Globus pallidus (tissue), 1 donor: ENCODE data around the gene OSBPL2.
A peak's percentile ranks its signal among the peaks of the same experiment; 100 is the strongest.

Experiments
- DNase-seq: peaks from one replicate; pipeline ENCODE4 v3.0.0-alpha.2; 2015; ENCODE audit warnings: low spot score

OSBPL2 gene

DNA sequence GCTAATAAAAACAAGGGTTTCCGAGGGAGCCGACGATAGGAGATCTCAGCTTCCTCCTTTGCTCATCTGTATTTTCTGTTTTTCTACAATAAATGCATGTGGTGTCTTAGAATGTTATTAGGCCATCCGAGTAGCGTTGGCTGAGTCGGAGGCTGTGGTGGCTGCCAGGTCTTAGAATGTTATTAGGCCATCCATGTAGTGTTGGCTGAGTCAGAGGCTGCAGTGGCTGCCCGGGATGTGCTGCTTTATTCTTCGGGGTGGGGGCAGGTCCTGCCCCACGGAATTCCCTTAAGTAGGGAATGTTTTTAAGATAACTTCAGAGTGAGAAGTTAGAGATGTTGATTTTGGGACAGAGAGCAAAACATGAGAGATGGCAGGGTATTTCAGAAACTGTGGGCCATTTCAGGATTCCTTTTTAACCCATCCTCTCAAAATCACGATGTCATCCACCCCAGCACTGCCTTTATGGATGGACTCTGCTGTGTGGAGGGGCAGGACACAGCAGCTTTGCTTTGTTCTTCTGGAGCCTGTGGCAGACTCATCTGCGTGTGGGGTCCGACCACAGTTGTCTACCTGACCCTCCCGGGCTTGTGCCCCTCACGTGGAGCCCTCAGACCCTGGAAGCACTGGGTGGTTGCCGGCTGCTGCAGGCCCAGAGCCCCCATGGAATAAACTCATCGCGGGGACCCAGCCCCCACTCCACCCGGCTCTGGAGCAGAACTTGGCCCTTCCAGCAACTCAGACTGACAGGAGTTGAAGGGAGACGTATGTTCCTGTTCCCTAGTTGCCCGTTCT is 20.4 kb downstream of the OSBPL2 start:
- DNase-seq, result no peak

DNA sequence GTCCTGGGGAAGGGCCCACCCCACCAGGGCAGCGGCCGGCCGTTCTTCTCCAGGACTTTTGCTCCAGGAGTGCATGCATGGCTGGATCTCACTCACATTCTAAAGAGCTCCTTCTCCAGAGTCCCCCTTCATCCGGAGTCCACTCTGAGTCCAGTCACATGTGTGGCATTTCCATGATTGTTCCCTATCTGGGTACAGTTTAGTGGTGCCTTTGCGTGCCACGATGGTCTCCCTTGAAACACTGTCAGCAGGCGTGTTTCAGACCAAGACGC is 20.9 kb downstream of the OSBPL2 start:
- no peak for DNase-seq

DNA sequence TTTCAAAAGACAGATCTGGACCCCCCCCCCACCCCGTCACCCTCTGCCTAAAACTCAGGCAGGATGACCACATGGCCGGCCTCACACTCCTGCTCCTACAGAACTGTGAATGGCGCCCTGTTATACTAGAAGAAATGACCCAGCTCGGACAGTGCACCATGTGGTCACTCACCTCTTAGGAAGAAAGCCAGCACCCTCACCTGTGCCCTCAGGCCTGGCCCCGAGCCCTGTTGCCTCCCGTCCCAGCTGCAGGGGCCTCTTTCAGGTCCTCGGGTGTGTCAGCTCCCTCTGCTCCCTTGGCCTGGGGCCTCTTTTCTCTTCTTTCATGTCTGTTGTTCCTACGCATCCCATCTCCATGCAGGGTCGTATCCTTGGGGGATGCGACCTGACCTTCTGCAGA is 23.7 kb downstream of the OSBPL2 start:
- DNase-seq, result no peak

DNA sequence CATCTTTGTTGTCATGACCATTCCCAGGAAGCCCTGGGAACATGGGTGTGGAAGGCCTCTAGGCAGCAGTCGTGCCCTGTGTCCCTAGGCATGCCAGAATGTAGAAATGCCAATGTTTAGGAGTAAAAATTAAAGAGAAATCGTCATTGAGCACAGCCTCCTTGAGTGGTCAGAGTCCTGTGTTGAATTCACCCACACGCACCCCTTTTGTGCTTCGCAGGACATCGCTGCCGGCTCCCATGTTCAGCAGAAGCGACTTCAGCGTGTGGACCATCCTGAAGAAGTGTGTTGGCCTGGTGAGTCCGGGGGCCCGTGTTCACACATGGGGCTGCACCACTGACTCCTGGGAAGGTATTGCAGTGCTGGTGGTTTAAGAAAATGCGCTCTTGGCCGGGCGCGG is 25.1 kb downstream of the OSBPL2 start:
- no peak for DNase-seq

DNA sequence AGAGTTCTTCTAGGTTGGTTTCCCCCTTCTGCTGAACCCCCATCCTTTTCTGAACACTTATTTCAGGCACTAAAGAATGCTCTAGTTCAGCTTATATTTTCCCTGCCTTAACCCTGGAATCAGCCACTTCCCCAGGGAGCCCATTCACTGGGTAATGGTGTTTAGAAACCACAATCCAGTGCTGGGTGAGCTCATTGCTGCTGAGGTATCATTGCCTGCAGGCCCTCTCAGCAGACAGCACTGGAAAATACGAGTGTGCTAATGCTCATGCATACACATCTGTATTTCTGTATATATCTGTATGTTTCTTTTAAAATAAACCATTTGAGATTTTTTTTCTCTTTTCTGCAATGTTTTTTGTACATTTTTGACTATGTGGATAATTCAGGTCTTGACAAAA is 27.0 kb downstream of the OSBPL2 start:
- DNase-seq, result no peak

DNA sequence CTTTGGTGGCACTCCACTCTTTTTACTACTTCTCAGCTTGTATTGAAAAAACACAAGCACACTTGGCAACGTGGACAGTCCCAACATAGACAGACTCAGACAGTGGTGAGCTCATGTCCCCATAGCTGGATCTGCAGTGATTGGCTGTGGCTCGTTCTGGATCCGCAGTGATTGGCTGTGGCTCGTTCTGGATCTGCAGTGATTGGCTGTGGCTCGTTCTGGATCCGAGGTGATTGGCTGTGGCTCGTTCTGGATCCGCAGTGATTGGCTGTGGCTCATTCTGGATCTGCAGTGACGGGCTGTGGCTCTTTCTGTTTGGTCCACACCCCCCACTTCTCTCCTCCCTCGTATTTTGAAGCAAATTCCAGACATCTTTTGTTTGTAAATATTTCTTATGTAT is 28.0 kb downstream of the OSBPL2 start:
- DNase-seq, result no peak

DNA sequence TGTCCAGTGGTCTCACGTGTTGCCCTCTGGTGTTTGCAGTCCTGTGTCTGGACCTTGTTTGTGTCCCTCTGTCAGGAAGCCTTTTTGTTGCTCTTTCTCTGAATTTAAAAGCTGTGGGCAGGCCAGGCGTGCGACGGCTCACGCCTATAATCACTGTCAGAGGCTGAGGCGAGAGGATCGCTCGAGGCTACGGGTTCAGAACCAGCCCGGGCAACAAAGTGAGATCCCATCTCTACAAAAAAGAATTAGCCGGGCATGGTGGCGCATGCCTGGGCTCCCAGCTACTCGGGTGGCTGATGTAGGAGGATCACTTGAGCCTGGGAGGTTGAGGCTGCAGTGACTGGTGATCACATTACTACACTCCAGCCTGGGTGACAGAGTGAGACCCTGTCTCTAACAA is 28.5 kb downstream of the OSBPL2 start:
- DNase-seq, result no peak

DNA sequence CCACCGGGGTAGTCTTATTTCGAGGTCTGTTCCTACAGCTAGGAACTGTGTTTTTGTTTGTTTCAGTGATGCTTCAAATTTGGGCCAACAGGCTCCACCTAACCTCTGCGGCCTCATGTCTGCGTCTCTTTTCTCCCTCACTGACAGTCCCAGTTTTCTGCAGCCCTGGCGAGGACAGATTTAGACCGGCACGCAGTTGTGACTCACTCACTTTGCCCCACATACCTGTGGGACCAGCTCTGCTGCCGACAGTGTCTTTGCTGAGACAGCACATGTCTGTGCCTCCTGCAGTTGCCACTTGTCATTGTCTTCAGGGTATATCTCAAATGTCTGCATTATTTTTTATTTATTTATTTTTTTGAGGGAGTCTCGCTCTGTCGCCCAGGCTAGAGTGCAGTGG is 29.2 kb downstream of the OSBPL2 start:
- no peak for DNase-seq

DNA sequence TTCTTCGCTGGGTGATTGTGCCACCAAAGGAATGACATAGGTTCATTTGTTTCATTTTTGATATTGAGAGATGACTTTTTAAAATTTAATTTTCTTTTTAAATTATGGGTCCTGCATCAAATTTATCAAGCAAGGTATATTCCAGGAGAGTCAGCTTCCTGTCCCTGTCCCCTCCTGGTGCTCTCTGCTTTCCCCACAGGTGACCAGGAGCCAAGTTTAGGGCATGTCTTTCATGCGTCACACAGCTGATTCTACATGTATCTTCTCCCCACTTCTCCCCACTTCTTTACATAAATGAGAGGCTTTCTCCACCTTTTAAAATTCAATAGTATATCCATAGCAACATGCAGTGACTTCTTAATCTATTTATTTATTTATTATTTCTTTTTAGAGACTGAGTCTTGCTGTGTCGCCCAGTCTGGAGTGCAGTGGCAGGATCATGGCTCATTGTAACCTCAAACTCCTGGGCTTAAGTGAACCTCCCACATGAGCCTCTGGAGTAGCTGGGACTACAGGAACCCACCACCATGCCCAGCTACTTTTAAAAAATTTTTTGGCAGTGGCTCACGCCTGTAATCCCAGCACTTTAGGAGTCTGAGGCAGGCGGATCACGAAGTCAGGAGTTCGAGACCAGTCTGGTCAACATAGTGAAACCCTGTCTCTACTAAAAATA is 30.0 kb downstream of the OSBPL2 start:
- no peak for DNase-seq

DNA sequence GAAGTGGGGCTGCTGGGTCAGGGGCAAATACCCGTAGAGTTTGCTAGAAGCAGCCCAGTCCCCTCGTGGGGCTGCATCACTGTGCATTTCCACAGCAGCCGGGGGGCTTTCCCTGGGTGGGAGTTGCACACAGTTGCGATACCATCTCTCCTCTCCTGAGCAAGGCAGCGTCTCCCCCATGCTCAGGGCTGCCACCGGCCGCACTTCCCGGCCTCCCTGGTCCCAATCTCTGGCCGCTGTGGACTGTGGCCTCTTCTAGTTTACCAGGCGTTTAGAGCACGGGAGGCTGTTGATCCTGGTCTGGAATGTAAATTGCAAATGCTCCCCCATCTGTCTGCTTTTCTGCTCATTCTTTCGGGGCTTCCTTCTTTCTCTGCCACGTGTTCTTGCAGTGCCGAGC is 31.1 kb downstream of the OSBPL2 start:
- no peak for DNase-seq

DNA sequence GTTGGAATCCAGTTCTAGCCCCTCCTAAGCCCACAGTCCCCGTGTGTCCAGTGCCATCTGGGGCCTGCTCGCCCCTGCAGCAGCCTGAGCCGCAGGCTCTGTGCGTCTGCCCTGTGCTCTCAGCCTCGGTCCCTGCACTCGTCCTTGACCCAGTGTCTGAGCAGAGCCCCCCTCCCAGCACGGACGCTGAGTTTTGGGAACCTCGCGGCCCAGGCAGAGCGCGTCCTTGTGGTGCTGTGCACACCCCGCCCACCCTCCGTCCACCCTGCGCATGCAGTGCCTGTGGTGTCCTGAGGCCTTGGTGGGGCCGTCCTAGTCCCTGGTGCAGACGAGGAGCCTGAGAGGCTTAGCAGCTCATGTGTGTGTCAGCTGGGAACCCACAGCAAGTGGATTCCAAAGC is 31.6 kb downstream of the OSBPL2 start:
- DNase-seq, result no peak

DNA sequence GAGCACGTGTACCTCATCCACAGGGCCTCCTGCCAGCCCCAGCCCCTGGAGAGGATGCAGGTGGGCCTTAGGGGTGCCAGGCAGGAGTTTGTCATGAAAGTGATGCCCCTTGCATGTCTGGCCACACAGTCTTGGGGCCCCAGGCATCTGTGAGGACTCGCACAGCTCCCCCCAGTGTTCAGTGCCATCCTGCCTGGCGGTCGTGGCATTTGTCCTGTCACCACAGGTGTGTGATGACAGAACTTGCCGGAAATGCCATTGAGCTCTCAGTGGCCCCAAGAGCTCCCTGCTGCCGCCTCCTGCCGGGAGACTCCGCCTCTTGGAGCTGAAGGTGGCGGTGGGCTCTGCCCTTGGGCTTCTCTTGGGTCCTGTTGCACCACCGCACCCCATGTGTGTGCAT is 33.9 kb downstream of the OSBPL2 start:
- DNase-seq, result no peak

DNA sequence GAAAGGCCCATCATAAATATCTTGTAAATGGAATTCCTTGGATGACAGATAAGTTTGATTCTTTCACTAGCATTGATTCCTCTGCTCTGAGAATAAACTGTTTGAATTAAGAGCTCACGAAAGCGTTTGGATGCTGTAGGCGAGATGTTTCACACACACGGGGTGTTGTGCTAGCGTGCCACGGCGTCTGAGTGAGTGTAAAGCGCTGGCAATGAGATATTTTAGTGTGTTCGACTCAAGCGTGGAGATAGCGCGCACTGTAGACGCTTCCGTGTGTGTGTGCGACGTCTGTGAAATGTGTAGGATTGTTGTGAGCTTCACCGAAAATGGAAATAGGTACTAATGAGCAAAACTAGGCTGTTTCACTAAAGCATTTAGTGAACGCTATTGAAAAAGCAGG is 35.1 kb downstream of the OSBPL2 start:
- DNase-seq, result no peak

DNA sequence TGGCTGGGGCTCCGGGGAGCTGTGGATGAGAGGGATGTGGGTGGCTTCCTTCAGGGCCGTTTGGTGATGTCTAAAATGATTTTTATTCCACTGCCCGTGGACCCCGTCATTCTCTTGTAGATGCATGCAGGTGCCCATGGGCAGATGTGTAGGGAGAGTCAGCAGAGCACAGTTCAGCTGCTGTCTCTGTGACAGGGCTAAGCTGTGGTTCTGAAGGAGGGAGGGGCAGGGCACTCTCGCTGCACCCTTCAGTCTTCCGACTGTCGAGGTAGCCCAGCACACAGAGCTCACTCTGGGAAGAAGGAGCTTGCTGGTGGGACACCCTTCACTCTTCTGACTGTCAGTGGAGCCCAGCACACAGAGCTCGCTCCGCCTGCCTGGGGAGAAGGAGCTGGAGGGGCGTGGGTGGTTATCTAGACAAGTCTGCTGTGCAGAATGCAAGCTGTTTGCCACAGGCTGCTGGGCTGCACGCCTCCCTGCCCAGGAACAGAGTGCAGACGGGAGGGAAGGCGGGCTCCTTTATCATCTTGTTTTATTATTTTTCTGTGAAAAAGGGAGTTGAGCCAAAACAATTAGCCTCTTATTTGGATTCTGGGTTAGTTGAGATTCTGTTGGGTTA is 36.1 kb downstream of the OSBPL2 start:
- no peak for DNase-seq

DNA sequence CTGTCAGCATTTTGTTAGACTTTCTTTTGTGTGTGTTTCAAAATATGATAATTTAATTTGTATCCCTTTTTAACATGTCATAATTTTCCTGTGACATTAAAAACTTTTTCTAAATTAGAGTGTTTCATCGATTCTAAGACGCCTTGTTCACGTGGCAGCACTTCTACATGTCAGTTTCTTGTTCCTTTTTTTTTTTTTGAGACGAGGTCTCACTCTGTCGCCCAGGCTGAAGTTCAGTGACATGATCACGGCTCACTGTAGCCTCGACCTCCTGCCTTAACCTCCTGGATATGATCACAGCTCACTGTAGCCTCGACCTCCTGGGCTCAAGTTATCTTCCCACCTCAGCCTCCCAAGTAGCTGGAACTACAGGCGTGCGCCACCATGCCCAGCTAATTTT is 36.9 kb downstream of the OSBPL2 start:
- DNase-seq, result no peak

DNA sequence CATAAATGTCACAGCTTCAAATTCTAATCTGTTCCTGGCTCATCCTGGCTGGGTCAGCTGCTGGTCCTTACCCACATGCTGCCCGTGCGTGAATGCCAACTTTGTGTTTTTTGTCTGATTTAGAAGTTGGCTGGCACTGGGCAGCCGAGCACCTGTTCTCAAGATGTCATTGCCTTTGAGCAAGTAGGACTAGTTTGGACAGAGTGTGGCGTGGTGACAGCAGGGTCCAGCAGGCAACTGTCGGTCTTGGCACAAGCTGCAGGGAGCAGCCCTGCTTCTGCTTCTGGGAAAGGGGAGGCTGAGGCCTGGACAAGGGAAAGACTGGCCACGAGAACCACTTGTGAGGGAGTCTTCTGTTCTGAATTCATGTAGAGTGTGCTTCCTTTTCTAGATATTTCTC is 38.1 kb downstream of the OSBPL2 start:
- peak; percentile 51 for DNase-seq

DNA sequence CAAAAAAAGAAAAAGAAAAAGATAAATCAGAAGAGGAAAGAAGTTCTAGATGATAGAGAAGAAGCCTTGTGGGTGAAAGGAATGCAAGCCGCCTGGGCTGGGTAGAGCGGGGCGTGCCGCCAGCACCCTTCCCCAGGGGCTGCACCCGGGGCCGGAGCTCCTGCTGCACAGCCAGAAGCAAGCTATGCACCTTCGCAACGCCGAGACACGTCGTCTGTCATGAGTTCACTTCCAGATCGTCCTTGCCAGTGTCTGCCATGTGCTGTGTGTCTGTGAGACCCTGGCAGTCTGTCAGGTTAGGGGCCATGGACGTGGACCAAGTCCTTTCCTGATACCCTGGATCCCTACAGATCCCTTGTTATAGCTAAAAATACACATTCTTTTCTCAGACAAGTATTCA is 38.9 kb downstream of the OSBPL2 start:
- DNase-seq, result no peak

DNA sequence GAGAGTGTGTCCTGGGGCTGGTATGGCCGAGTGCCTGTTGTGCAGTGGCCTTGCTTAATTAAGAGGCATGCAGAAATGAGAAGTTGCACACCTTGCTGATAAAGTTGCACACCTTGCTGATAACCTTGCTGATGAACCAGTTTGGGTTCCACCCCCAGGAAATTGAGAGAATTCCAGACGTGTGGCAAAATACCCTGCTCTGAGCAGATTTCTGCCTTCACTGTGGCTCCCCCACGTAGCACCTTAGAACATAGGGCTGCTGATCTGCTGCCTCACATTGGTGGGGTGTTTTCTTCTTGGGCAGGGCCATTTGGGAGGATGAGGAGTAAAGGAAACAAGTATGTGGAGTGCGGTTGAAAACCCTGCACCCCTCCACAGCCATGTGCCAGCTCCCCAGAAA is 42.0 kb downstream of the OSBPL2 start:
- no peak for DNase-seq

DNA sequence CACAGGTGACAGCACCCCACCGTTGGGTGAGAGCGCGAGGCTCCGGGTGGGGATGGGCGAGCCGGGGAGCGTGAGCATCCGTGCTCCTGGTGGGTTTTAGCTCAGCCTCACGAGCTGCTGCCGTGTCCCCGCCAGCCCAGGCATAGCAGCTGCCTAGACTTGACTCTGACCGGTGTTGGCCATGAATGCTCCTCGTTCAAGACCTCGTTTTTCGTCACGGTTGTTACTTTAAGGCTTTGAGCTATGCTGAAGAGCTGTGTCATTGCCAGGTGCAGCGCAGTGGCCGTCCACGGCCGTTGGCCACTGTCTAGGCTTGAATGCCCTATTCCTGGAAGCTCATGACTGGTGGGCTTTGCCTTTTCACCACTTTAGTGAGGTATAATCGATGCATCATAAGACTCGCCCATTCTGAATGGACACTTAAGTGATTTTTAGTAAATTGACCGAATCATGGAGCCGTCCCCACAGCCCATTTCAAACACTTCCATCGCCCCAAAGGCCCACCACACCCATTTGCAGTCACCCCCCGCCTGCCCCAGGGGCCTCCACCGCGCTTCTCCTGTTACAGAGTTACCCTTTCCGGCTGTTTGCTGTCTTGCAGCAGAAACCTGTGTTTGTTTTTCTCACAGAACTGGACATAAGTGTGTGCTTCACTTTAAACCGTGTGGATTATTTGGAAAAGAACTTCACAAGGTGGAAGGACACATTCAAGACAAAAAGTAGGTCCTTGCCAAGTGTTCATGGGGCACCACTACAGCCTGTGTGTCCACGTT is 43.0 kb downstream of the OSBPL2 start:
- DNase-seq, result no peak

DNA sequence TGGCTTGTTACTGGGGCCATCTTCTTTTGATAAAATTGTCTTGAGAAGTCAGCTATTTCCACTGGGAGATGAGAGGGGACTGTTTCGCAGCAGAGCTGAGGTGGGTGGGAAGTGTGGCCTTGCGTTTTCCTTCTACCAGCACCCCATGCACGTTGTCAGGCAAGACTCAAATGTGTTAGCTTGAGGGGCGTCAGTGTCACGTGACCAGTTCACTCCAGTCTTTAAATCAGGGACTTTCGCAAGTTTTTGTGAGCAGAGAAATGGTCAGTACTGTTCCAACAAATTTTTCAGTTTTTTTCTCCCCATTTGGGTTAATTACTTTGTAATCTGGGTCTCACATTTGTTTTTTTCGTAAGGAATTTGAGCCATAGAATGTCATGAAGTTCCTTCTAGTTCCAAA is 43.8 kb downstream of the OSBPL2 start:
- DNase-seq, result no peak

DNA sequence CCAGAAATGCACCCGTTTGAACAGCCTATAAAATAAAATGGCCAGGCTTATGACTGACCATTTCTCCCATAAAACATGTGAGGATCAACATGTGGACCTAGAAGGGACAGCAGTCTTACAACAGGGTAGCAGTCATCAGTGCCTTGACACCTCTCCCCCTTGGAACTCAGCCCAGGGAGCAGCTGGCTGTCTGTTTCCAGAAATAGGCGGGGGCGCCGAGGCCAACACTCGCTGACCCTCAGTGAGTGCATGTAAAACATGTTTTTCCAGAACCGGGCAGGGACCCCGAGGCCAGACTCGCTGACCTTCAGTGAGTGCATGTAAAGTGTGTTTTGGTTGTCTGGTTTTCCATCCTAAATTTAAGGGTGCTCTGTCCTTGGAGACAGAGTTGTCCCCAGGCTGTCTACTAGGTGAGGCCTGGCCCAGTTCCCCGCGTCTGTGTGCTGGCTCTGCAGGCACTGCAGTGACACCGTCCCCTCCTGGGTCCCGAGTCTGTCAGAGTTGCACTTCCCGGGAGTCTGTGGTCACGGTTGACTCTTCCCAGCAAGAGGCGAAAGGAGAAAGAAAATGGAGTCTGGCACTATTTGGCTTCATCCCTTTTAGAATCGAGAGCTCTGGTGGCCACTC is 44.7 kb downstream of the OSBPL2 start:
- DNase-seq, result no peak

DNA sequence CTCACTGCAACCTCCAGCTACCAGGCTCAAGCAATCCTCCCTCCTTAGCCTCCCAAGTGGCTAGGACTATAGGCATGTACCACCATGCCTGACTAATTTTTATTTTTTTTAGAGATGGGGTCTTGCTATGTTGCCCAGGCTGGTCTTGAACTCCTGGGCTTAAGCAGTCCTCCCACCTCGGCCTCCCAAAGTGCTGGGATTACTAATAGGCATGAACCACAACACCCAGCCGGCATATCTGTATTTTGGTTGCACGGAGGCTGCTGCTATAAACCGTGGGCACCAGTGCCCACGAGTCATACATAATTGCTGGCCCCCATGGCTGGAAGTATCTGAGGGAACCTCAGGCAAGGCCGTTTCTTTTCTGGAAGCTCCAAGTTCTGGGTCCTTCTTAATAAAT is 46.1 kb downstream of the OSBPL2 start:
- DNase-seq, result no peak

DNA sequence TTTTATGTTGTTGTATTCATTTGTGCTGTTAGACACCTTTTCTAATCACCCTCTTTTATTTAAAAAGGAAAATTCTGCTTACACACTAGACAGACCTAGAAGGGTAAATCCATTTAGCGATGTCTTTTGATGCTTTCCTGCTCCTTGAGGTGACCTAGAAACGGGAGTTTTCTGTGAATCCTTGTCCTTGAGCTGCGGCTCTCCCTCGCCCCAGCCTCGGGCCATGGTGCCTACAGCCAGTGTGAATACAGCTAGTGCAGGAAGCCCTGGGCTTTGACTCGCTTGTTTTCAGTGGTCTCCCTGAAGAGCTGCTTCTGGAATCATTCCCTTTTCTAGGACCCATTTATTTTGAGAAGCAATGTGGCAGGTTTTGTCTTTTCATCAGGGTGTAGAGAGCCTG is 46.8 kb downstream of the OSBPL2 start:
- no peak for DNase-seq
